GM18508 (cell line): ENCODE measurements around the gene MICALL2.

ENCODE experiments used
- ATAC-seq: cut with Tn5 transposase; IDR thresholded peaks from one replicate; pipeline ENCODE4 v1.9.1; 2021; ENCODE audit warnings: moderate number of reproducible peaks; ENCODE audit not compliant: insufficient read depth, unreplicated experiment

Gene MICALL2

DNA sequence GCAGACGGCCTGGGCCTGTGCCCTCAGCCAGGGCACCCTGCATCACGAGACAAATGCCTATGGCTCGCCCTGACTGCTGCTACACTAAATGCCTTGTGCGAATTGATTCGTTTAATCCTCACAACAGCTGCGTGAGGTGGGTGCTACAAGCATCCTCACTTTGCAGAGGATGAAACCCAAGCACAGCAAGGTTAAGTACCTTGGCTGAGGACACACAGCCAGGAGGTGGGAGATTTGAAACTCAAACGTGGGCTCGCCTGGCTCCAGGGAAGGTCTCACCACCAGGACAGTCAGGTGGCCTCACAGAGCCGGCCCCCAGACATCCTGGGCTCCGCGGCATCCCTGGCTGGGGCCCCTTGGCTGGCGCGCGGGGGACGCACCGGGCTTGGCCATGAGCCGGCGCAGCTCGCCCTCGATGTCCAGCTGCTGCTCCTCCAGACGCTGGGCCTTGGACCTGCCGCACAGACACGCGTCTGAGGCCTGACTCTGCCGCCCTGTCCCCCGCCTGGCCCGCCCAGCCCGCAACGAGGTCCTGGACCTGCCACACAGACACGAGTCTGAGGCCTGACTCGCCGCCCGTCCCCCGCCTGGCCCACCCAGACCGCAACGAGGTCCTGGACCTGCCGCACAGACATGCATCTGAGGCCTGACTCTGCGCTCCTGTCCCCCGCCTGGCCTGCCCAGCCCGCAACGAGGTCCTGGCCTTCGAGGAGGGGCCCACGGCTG lies 22.0 kb downstream of the MICALL2 start:
- ATAC-seq, result no peak

DNA sequence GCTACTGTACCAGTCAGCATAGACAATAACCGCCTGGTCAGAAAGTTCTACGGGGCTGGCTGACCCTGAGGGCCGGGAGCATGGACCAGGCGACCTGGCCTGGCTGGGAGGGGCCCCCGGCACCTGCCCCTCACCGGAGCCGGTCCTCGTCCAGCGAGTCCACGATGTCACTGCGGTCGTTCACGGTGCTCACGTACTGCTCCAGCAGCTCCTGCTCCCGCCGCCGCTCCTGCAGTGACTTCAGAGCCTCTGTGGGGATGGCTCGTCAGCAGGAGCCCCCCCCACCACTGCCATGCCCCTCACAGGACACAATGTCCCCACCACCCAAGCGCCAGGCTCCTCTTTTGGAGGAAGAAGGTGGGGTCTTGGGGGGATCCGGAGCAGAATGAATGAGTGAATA lies 22.7 kb downstream of the MICALL2 start:
- no peak for ATAC-seq

DNA sequence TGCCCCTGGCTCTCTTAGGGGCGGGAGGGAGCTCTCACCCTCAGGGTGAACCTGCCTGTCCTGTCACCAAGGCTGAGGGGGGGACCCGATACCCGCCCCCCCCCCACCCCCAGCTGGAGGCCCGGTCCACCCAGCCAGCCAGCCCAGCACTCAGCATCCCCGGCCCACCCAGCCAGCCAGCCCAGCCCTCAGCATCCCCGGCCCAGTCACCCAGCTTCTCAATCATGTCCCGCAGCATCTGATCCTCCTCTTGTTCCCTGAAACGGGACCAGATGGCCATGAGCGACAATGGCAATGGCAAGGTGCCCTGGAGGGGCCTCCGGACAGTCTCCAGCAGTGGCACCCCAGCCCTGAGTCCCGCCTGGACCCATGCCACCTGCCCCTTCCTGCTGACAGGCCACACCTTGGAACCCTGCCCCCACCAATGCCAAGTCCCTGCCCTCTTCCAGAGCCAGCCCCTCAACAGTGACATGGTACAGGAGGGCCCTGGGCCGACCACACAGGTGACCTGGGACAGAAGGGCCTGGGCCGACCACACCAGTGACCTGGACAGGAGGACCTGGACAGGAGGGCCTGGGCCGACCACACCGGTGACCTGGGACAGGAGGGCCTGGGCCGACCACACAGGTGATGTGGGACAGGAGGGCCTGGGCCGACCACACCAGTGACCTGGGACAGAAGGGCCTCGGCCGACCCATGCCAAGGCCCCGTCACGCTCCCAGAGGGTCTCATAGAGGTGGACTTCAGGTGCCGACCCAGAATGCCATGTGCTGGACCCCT lies 24.2 kb downstream of the MICALL2 start:
- ATAC-seq, result no peak

DNA sequence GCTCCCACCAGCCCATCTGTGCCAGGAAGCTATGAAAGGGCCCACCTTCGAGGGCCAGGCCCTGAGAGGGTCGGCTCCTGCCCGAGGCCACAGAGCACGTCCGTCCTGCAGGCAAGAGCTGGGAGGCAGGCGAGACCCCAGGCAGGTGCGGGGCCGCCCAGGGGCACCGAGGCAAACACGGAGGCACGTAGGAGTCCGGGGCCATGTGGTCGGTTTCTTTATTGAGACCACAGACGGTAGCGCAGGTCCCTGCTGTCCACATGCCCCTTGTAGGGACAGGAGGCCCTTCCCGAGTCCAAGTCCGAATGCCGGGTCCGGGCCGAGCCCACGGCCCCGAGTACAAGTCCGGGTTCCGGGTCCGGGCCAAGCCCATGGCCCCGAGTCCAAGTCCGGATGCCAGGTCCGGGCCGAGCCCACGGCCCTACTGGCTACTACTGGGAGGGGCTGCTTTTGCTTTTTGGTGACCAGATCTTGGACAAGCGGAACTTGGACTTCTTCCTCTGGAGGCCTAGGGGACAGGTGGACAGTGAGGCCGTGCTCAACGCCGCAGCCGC lies 25.0 kb downstream of the MICALL2 start:
- ATAC-seq, result no peak

- no peak for ATAC-seq
Observed at GRCh38 chr7:1433128-1433920, 25.9 kb downstream of the MICALL2 start.

GRCh38 chr7:1432411-1433082 lies 26.7 kb downstream of the MICALL2 start:
- ATAC-seq, result no peak

- ATAC-seq, result no peak
Observed at GRCh38 chr7:1431634-1432380, 27.5 kb downstream of the MICALL2 start.

- ATAC-seq, result no peak
Observed at GRCh38 chr7:1431226-1431625, 28.0 kb downstream of the MICALL2 start.

GRCh38 chr7:1430056-1430845 lies 29.0 kb downstream of the MICALL2 start:
- ATAC-seq, result no peak

- ATAC-seq, result no peak
Observed at GRCh38 chr7:1428941-1429501, 30.2 kb downstream of the MICALL2 start.

GRCh38 chr7:1427064-1427657 lies 32.1 kb downstream of the MICALL2 start:
- ATAC-seq, result no peak

GRCh38 chr7:1426474-1426873 lies 32.8 kb downstream of the MICALL2 start:
- no peak for ATAC-seq

GRCh38 chr7:1425292-1426136 lies 33.8 kb downstream of the MICALL2 start:
- ATAC-seq, result no peak

DNA sequence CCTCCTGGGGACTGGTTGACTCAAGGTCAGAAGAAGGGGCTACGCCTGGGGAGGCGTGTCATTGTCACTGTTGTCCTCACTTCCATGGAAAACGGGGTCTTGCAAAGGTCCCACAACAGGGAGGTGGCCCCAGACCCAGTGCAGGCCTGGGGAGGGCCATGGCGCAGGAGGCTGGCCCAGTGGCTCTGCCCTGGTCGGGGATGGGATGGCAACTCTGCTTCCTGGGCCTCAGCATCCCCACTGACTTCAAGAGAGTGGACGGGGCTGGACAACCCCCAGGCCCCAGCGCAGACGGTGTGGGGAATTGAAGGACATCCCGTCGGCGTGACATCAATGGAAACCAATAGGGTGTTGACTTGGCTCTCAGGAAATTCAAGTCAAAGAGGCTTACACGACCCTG lies 35.2 kb downstream of the MICALL2 start:
- no peak for ATAC-seq

GRCh38 chr7:1423264-1423811 lies 35.9 kb downstream of the MICALL2 start:
- no peak for ATAC-seq

- ATAC-seq, result no peak
Observed at GRCh38 chr7:1422512-1423263, 36.6 kb downstream of the MICALL2 start.
